Stimulated activated CD4-positive, alpha-beta T cell treated with anti-CD3 and anti-CD28 coated beads, TNF-alpha, amount 100 ng/mL, for 24 hours (primary cell): ENCODE data around the gene POLR2I.
A peak's percentile ranks its signal among the peaks of the same experiment; 100 is the strongest.
"Not testable (repeated sequence)": the region's sequence is repeated elsewhere in the genome, so short reads cannot be mapped to it uniquely, and the experiment has no call there.

Source experiments
- DNase-seq, 3 experiments: peaks; one replicate each; pipeline ENCODE4 v3.0.0-alpha.2; 2020; ENCODE audit warnings: low read depth in 3 of 3

Gene POLR2I

GRCh38 chr19:36101550-36102327 lies 12.9 kb downstream of the POLR2I start:
- no peak for DNase-seq

- DNase-seq, result no peak
Measured at GRCh38 chr19:36100476-36100875, 14.2 kb downstream of the POLR2I start.

DNA sequence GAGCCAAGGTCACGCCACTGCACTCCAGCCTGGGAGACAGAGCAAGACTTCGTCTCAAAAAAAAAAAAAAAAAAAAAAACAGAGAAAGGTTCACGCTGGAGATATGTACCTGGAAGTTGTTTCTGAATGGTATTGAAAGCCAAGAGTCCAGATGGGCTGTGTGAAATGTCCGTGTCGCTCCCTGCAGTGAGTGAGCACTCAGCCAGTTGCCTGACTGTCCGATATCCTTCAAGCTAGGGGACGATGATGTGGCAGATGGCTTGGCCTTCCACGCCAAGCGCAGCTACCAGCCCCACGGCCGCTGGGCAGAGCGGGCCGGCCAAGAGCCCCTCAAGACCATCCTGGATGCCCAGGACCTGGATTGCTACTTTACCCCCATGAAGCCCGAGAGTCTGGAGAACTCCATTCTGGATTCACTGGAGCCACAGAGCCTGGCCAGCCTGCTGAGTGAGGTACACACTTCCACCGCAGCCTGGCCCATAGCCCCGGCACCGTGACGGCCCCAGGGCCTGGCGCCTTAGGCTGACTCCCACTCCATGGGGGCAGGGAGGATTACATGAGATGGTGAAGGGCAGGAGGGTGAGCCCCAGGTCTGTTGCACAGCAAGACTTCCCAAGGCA lies 15.4 kb downstream of the POLR2I start:
- DNase-seq, result no peak

- no peak for DNase-seq
Measured at GRCh38 chr19:36097036-36097435, 17.6 kb downstream of the POLR2I start.

GRCh38 chr19:36093687-36094086 lies 21.0 kb downstream of the POLR2I start:
- DNase-seq, result no peak

- DNase-seq, result peak in 1 of 3 experiments; percentile 37
Measured at GRCh38 chr19:36093146-36093662, 21.5 kb downstream of the POLR2I start.

DNA sequence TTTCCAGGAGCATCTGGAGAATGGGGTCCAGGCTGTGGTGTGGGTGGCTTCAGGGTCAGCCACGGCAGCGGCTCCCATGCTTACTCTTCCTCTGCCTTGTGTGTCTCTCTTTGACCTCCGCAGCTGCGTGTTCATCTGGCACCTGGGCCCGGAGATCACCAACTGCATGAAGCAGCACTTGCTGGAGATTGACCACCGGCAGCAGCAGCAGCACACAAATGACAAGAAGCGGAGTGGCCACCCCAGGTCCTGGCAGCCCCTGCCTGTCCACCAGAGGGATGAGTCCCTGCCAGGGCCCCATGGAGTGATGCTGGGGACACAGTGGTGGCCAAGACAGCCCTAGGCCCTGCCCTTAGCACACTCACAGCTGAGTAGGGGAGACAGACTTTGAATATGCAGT lies 22.1 kb downstream of the POLR2I start:
- no peak for DNase-seq

DNA sequence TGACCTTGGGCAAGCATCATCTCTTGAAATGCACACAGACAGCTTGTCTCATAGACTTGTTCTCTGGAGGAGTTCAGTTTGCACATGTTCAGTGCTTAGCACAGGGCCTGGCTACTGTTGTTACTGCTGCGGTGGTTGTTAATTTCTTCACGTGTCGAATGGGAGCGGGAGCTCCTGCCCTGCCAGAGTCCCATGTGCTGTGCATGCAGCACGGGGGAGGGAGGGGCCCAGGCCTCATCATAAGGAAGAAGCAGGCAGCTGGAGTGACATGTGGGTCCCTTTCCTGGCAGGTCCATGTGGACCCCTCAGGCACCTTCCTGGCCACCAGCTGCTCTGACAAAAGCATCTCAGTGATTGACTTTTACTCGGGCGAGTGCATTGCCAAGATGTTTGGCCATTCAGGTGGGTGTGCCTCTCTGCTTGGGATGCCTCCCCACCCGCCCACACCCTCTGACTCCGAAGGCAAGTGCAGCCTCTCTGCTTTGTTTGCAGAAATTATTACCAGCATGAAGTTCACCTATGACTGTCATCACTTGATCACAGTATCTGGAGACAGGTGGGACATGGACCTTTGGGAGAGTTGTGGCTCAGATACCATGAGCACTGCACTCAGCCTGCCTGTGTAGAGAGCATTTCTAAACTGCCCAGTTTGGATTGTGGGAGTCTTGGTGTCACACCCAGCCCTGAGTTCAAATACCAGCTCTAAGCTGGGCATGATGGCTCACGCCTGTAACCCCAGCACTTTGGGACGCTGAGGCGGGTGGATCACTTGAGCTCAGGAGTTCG lies 23.6 kb downstream of the POLR2I start:
- no peak for DNase-seq

DNA sequence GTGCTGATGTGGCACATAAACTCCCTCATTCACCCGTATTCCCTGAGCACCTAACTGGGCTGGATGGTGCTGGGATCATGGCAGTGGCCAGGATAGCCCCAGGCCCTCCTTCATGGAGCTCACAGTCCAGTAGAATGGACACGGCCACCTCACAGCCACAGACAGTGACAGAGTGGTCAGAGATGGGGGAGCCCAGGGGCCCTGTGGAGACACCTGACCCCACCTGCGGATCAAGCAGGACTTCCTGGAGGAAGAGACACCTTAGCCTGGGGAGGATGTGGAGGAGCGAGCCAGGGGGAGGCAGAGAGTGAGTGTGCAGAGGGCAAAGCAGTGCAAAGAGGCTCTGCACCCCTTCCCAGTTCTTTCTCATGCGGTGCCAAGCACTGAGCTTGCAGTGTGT lies 24.8 kb downstream of the POLR2I start:
- no peak for DNase-seq

DNA sequence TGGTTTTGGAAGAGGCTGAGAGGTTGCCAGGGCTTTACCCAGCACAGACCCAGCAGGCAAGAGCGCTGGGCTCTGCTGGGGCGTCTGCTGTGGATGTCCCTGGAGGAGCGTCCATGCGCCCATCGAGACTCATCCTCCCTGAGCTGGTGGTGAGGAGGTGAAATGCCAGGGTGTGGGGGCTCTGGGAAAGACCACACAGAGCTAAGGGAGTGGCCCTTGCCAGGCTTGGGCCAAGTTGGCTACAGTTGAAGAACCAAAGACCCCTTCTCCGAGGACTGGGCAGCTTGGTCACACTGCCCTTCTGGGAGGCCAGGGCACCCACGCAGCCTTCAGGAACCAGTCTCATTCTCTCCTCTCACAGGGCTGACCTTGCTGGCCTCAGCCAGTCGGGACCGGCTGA lies 28.3 kb downstream of the POLR2I start:
- no peak for DNase-seq

DNA sequence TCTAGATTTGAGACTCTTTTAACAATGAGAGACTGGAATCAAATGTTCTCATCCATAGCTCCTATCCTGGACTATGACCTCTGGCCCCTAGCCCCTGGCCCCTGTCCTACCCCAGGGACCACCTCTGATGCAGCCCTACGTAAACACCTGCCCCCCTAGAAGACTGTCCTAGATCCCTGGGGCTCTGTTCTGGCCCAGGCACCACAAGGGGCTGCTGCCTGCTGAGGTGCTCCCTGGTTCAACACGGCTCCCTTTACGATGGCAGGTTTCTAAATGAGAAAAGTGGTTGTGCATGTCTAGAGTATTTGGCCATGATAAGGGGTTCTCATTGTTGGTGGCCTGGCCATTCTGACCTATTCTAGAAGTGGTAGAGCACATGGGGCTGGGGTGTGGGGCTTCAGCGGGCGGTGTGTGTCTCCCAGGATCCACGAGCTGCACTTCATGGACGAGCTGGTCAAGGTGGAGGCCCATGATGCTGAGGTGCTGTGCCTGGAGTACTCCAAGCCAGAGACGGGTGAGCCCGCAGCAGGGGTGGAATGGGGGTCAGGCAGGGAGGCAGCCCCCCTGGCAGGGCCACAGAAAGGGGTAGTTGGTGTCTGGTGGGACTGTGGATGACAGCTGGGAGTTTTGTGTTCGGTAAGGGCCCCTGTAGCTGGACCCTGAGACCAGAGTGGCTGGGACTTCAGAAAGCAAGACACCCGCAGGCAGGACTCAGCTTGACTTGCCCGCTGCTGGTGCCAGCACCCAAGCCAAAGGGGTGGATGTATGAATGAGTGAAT lies 30.3 kb downstream of the POLR2I start:
- no peak for DNase-seq

GRCh38 chr19:36082916-36083315 lies 31.8 kb downstream of the POLR2I start:
- no peak for DNase-seq

- no peak for DNase-seq
Measured at GRCh38 chr19:36081894-36082293, 32.8 kb downstream of the POLR2I start.

DNA sequence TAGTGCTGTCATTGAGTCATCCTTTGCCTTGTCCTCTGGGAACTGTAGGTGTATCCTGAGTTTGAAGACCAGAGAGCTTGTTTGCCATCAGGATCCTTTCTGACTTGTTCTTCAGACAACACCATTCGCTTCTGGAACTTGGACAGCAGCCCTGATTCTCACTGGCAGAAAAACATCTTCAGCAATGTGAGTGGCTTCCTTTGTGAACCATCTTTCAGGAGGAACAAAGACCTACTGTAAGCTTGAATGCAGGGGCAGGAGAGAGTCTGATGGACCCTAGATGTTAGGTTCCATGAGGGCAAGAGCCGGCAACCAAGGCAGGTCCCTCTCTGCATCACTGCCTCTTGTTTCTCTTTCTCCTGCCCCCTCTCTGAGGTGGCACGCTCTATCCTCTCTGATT lies 33.3 kb downstream of the POLR2I start:
- DNase-seq, result no peak

DNA sequence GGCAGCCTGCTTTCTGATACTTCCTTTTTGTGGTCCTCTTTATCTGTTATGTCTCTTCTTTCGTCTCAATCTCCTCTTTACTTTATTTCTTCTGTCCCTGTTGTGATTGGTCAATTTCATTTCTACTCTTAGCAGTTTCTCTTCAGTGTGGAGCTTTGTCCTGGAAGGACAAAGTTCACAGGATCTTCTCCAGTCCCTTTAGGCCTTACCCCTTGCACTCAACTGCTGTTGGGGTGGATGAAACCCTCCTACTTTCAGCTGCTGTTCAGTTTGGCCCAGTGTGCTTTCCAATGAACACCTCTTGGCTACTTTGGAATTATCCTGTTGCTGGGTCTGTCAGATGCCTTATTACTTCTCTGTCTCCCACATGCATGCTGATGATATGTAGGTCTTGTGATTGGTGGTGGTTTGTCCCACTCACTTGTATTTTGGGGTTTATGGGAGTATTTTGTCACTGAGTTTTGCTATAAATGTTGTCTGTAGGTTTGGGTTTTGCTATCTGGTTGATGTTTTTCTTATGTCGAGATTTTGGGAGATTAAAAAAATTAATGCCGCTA lies 35.2 kb downstream of the POLR2I start:
- no peak for DNase-seq

- no peak for DNase-seq
Measured at GRCh38 chr19:36073121-36073876, 41.4 kb downstream of the POLR2I start.

GRCh38 chr19:36072081-36072480 lies 42.6 kb downstream of the POLR2I start:
- no peak for DNase-seq

- not testable (repeated sequence) for DNase-seq
Measured at GRCh38 chr19:36068810-36069499, 45.7 kb downstream of the POLR2I start.

- no peak for DNase-seq
Measured at GRCh38 chr19:36067681-36068080, 47.0 kb downstream of the POLR2I start.

- no peak for DNase-seq
Measured at GRCh38 chr19:36064826-36065225, 49.8 kb downstream of the POLR2I start.
